H1 (cell line): ENCODE results near the gene CRYGB. TPM values are rescaled to one million over a fixed set of nuclear protein-coding genes. Genes with fewer than 3 reads are reported as not detected.
"Not testable (repeated sequence)": the region's sequence is repeated elsewhere in the genome, so short reads cannot be mapped to it uniquely, and the experiment has no call there.

ENCODE experiments used
- CTCF ChIA-PET: fragments of 300-600 bp; sonication (Branson Sonifier 250); formaldehyde crosslinking; loops from one replicate; lab custom pipeline; 2021; ENCODE audit not compliant: partially characterized antibody; lab: Charles Lee
- POLR2A ChIA-PET: fragments of 300-600 bp; sonication (Branson Sonifier 250); formaldehyde crosslinking; loops from one replicate; lab custom pipeline; 2021; ENCODE audit warnings: inconsistent platforms; ENCODE audit not compliant: partially characterized antibody; lab: Charles Lee
- DNase-seq, 2 experiments: peaks; one replicate each; pipeline versions ENCODE4 v3.0.0 to v3.0.0-alpha.2; 2010 to 2022; ENCODE audit warnings: low spot score in 2 of 2, low read depth in 1 of 2, mixed read lengths in 1 of 2
- FAIRE-seq: peaks from 2 replicates; lab custom pipeline; 2011; peaks lifted over from hg19 to GRCh38; lab: Jason Lieb, UNC
- H2AFZ ChIP-seq: 2 replicates; pipeline ENCODE4 v1.8.1; 2012; ENCODE audit warnings: low read length, inconsistent platforms
- H2AK5ac ChIP-seq: 2 replicates; pipeline ENCODE4 v1.6.1; 2013; ENCODE audit warnings: low read depth, low read length
- H2BK120ac ChIP-seq: replicated peaks from 2 replicates; pipeline ENCODE3; 2013; ENCODE audit warnings: low read depth, low read length, inconsistent platforms
- H2BK12ac ChIP-seq: 2 replicates; pipeline ENCODE4 v1.6.1; 2013; ENCODE audit warnings: low read depth, low read length
- H2BK15ac ChIP-seq: 2 replicates; pipeline ENCODE4 v1.6.1; 2013; ENCODE audit warnings: low read length
- H2BK20ac ChIP-seq: 2 replicates; pipeline ENCODE4 v1.6.1; 2013; ENCODE audit warnings: low read length
- H2BK5ac ChIP-seq: 2 replicates; pipeline ENCODE4 v1.6.1; 2013; ENCODE audit warnings: low read depth, low read length
- H3K14ac ChIP-seq: 2 replicates; pipeline ENCODE4 v1.6.1; 2013; ENCODE audit warnings: inconsistent platforms; ENCODE audit not compliant: insufficient read length
- H3K18ac ChIP-seq: 2 replicates; pipeline ENCODE4 v1.6.1; 2013; ENCODE audit warnings: low read length; ENCODE audit errors: extremely low read depth
- H3K23ac ChIP-seq: 2 replicates; pipeline ENCODE4 v1.6.1; 2013; ENCODE audit warnings: inconsistent platforms; ENCODE audit not compliant: insufficient read length
- H3K23me2 ChIP-seq: 2 replicates; pipeline ENCODE4 v1.6.1; 2013; ENCODE audit warnings: low read depth, low read length
- H3K27ac ChIP-seq: 2 replicates; pipeline ENCODE4 v1.6.1; 2011; ENCODE audit warnings: low read depth, low read length, inconsistent platforms
- H3K27me3 ChIP-seq, 4 experiments: replicated peaks in 1 of 4; 1 replicate in 1 of 4; 2 replicates in 3 of 4; pipeline versions ENCODE4 v1.6.1 to v1.8.1; 2011 to 2013; ENCODE audit warnings: low read length in 3 of 4, mild to moderate bottlenecking in 3 of 4, inconsistent platforms in 2 of 4, mixed read lengths in 2 of 4, moderate library complexity in 1 of 4; ENCODE audit not compliant: control insufficient read depth in 3 of 4, insufficient read depth in 3 of 4; ENCODE audit errors: extremely low read depth in 1 of 4
- H3K36me3 ChIP-seq, 4 experiments: 2 replicates each; pipeline versions ENCODE4 v1.6.1 to v1.8.1; 2011 to 2013; ENCODE audit warnings: mild to moderate bottlenecking in 4 of 4, low read length in 3 of 4, moderate library complexity in 2 of 4, control low read depth in 1 of 4, inconsistent platforms in 1 of 4; ENCODE audit not compliant: insufficient read depth in 4 of 4, control insufficient read depth in 2 of 4
- H3K4ac ChIP-seq: replicated peaks from 2 replicates; pipeline ENCODE3; 2013; ENCODE audit warnings: low read length, low read depth, mixed read lengths, inconsistent platforms; ENCODE audit not compliant: insufficient read length
- H3K4me1 ChIP-seq, 4 experiments: replicated peaks in 1 of 4; 1 replicate in 1 of 4; 2 replicates in 3 of 4; pipeline versions ENCODE4 v1.6.1 to v1.8.1; 2011 to 2013; ENCODE audit warnings: low read length in 3 of 4, inconsistent platforms in 2 of 4, mixed read lengths in 1 of 4; ENCODE audit not compliant: insufficient read depth in 4 of 4, control insufficient read depth in 3 of 4
- H3K4me2 ChIP-seq, 2 experiments: 2 replicates each; pipeline versions ENCODE4 v1.6.1 to v1.8.1; 2011 to 2013; ENCODE audit warnings: low read depth in 2 of 2, low read length in 2 of 2, control low read depth in 1 of 2, inconsistent platforms in 1 of 2, mild to moderate bottlenecking in 1 of 2; ENCODE audit not compliant: insufficient read depth in 1 of 2
- H3K4me3 ChIP-seq, 4 experiments: fragments of 200-600, 300-600 bp in 1 of 4; sonication (generic), shearing (Covaris generic), sonication (Bioruptor Twin) in 1 of 4; 2 replicates each; pipeline versions ENCODE4 v1.5.1 to v1.8.1; 2011 to 2016; ENCODE audit warnings: low read length in 4 of 4, low read depth in 3 of 4, control low read depth in 2 of 4, inconsistent platforms in 2 of 4, mild to moderate bottlenecking in 2 of 4, mixed read lengths in 1 of 4, moderate library complexity in 1 of 4; ENCODE audit not compliant: insufficient read depth in 2 of 4; ENCODE audit errors: extremely low read depth in 1 of 4
- H3K56ac ChIP-seq: replicated peaks from 2 replicates; pipeline ENCODE3; 2013; ENCODE audit warnings: low read depth, mild to moderate bottlenecking, mixed read lengths, low read length, inconsistent platforms; ENCODE audit not compliant: insufficient read length
- H3K79me1 ChIP-seq: 2 replicates; pipeline ENCODE4 v1.6.1; 2013; ENCODE audit warnings: low read depth, low read length, control low read depth
- H3K79me2 ChIP-seq, 2 experiments: 2 replicates each; pipeline versions ENCODE4 v1.6.1 to v1.8.1; 2012 to 2013; ENCODE audit warnings: low read length in 2 of 2, mild to moderate bottlenecking in 2 of 2, inconsistent platforms in 1 of 2; ENCODE audit not compliant: insufficient read depth in 2 of 2, control insufficient read depth in 1 of 2
- H3K9ac ChIP-seq, 4 experiments: replicated peaks in 1 of 4; 1 replicate in 1 of 4; 2 replicates in 3 of 4; pipeline versions ENCODE4 v1.6.1 to v1.8.1; 2011 to 2013; ENCODE audit warnings: low read depth in 3 of 4, low read length in 3 of 4, control low read depth in 2 of 4, mild to moderate bottlenecking in 2 of 4, moderate library complexity in 2 of 4, inconsistent platforms in 1 of 4; ENCODE audit errors: extremely low read depth in 1 of 4
- H3K9me3 ChIP-seq, 2 experiments: 2 replicates each; pipeline versions ENCODE4 v1.6.1 to v1.8.1; 2012 to 2013; ENCODE audit warnings: mild to moderate bottlenecking in 2 of 2, moderate library complexity in 2 of 2, control low read depth in 1 of 2, inconsistent platforms in 1 of 2, low read depth in 1 of 2, low read length in 1 of 2, mixed read lengths in 1 of 2; ENCODE audit not compliant: insufficient read depth in 2 of 2
- H4K20me1 ChIP-seq, 2 experiments: replicated peaks in 1 of 2; 2 replicates each; pipeline versions ENCODE3 to v1.8.1; 2011 to 2013; ENCODE audit warnings: inconsistent platforms in 2 of 2, low read length in 2 of 2, mild to moderate bottlenecking in 1 of 2; ENCODE audit not compliant: insufficient read depth in 2 of 2, control insufficient read depth in 1 of 2
- H4K5ac ChIP-seq: 2 replicates; pipeline ENCODE4 v1.6.1; 2013; ENCODE audit warnings: low read length, low read depth, mixed read lengths, inconsistent platforms; ENCODE audit not compliant: insufficient read length
- H4K8ac ChIP-seq: 2 replicates; pipeline ENCODE4 v1.8.0; 2013; ENCODE audit warnings: mild to moderate bottlenecking, moderate library complexity, low read length, inconsistent platforms; ENCODE audit not compliant: insufficient read depth; ENCODE audit errors: extremely low read depth
- H4K91ac ChIP-seq: replicated peaks from 2 replicates; pipeline ENCODE3; 2013; ENCODE audit warnings: low read length, mixed read lengths, inconsistent platforms; ENCODE audit not compliant: insufficient read length
- RBBP5 ChIP-seq: IDR thresholded peaks from 2 replicates; pipeline ENCODE4 v1.7.1; 2012; ENCODE audit warnings: low read depth, mild to moderate bottlenecking, inconsistent platforms, low read length, moderate library complexity, borderline replicate concordance
- WGBS, 2 experiments: shearing (Covaris generic) in 1 of 2; methylation state at CpG; one replicate each; pipeline versions ENCODE4 v1.1.6 to v1.1.7; 2013 to 2015; ENCODE audit warnings: low lambda C conversion rate in 2 of 2, mixed read lengths in 2 of 2, inconsistent platforms in 1 of 2, low coverage in 1 of 2, missing lambda C conversion rate in 1 of 2; ENCODE audit not compliant: insufficient replicate concordance in 2 of 2, insufficient coverage in 1 of 2, insufficient read length in 1 of 2; ENCODE audit errors: extremely low coverage in 1 of 2, missing lambda C conversion rate in 1 of 2; 5-methylcytosine and 5-hydroxymethylcytosine counted together
- polyA plus RNA-seq, 7 experiments: library from polyadenylated mRNA; depleted of rRNA in 3 of 7; stranded (reverse) in 5 of 7; unstranded in 2 of 7; fragments of >200 nt in 5 of 7; fragments of 200-250 nt in 2 of 7; gene quantifications; 1 replicate in 5 of 7; 2 replicates in 1 of 7; 4 replicates in 1 of 7; pipeline versions ENCODE4 v1.2.1 to v1.2.3, GENCODE V29; 2011 to 2013; ENCODE audit warnings: missing spikeins in 2 of 7, mixed read lengths in 2 of 7
- total RNA-seq: library from RNA; stranded (reverse); fragmentation: NEBNext Ultra II Directional; extraction: Animal tissue kit (Norgen Biotek cat#: 25700); gene quantifications from 2 replicates; pipeline ENCODE4 v1.2.1, GENCODE V29; 2021

CRYGB gene
- total and polyA plus RNA-seq, 2 of the 8 experiments (the other 6 are each of a cell fraction or from before 2014, with no cell fraction given) = 0.38 TPM; not detected in 1

DNA sequence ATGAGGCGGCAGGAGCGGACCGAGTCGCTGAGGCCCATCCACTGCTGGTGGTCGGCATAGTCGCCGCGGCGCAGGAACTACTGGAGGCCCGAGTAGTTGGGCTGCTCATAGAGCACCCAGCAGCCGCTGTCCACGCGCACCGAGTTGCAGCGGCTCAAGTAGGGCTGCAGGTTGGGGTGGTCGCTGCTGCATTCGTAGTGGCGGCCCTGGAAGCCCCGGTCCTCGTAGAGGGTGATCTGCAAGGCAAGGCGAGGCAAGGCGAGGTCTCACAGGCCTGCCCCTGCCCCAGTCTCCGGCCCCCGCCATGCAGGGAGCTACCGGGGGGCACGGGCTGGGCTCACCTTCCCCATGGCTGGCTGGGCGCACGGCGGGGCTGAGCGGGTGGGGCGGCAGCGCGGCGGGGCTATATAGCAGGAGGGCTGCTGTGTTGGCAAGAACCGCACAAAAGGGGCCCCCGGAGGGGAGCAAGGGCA is 33.6 kb downstream of the CRYGB start:
- not testable (repeated sequence) for H3K4ac ChIP-seq, H2BK20ac ChIP-seq, FAIRE-seq, H4K91ac ChIP-seq, H2BK15ac ChIP-seq, H4K20me1 ChIP-seq, H3K36me3 ChIP-seq, H3K27ac ChIP-seq, H3K56ac ChIP-seq, H4K8ac ChIP-seq, H2AK5ac ChIP-seq, H3K14ac ChIP-seq, H3K23me2 ChIP-seq, H3K79me2 ChIP-seq, H3K23ac ChIP-seq, H3K79me1 ChIP-seq, H2BK120ac ChIP-seq, H2BK12ac ChIP-seq, H3K9me3 ChIP-seq, H3K27me3 ChIP-seq
- Histone ChIP-seq H3K4me1 (peaks cover 3 to 15% (median 8%) of the 10 kb centered on the region in 4 experiments; a peak in 5 of 7 replicates), H3K4me2 (peak overlapping the region; percentile 29 to 62), H2AFZ (peak overlapping the region; percentile 49; the same call in 1 of the 2 replicates), H3K18ac (peak overlapping the region; percentile 48; the same call in 1 of the 2 replicates), H3K4me3 (peak overlapping the region; percentile 6 to 49 (median 24); a peak in 6 of 8 replicates), H2BK5ac (peak overlapping the region; percentile 66; the same call in 1 of the 2 replicates), H4K5ac (peak overlapping the region; percentile 36), H3K9ac (0 out of 7 replicates have a peak overlapping the region, but pooled peaks of 1 of the 4 experiments have one; percentile 29)
- POLR2A ChIA-PET = interaction anchor here (1.4 kb wide), 1 partner anchor 142 kb away, joined by 3 read pairs; the partner anchor contains the start of gene IDH1
- TF ChIP-seq RBBP5 = 0 out of 2 replicates have a peak, but pooled peaks have one; percentile 47
- peak in 1 of 2 experiments; percentile 57 for DNase-seq
- CTCF ChIA-PET = interaction anchor here (0.8 to 1.8 kb wide), 4 partner anchors 10 to 71 kb away, joined by 3 to 9 read pairs (median 3); no protein-coding TSS in a partner anchor
- 40% methylated on average over 23 of the region's 36 CpGs; no CpG with 5 or more reads in 1 of the 2 experiments for WGBS, 2 experiments
